ENCODE measurements around the gene MSX1. TPM values are rescaled to one million over a fixed set of nuclear protein-coding genes. Genes with fewer than 3 reads are reported as not detected.

The MSX1 gene
- total and polyA plus RNA-seq, 12 donors = 1.9 to 6.7 (median 4.0) TPM

GRCh38 chr4:4912155-4912554 lies 52.7 kb downstream of the MSX1 start:
- 40 to 46% methylated on average over 2 of the region's 2 CpGs for WGBS, 2 donors
- no peak overlapping the region for H3K4me3 ChIP-seq

DNA sequence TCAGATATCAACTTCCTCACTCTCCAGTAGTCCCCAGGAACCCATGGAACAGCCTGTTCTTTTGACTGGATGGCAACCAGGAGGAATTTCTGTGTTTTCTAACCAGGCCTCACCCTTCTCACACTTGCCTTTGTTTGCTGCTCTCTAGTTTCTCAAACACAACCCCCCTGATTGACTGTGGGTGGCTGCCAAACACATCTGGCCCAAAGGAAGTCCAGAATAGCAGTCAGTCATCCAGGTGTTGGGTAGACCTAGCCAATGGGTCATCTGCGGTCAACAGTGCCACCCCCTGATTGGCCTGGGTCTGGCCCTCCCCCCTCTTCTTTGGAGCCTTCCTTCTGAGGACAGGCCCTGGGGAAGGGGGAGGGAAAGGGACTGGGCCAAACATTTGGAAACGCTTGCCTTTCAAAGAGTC lies 53.7 kb downstream of the MSX1 start:
- Histone ChIP-seq H3K27me3 (peaks cover 0 to 23% (median 0%) of the 10 kb centered on the region in 7 donors), H3K4me3 (no peak overlapping the region), H3K4me1 (no peaks in the 10 kb centered on the region), H3K27ac (no peak overlapping the region), H3K9me3 (peaks cover 0 to 4% (median 0%) of the 10 kb centered on the region in 11 donors), H3K36me3 (no peaks in the 10 kb centered on the region)
- DNase-seq (no peak), ATAC-seq (peak in 3 of 8 donors; percentile 74 to 76 (median 75))
- TF ChIP-seq CTCF (IDR thresholded peaks at IDR 0.05) = no peak
- intact Hi-C loops (cut with DNase I) = no loop called here
- WGBS, 2 donors = 79 to 87% methylated on average over 2 of the region's 2 CpGs

More at GRCh38 chr4:4912155-4912554, 52.7 kb downstream of the MSX1 start:
- TF ChIP-seq CTCF (IDR thresholded peaks at IDR 0.05) = no peak
- intact Hi-C loops (cut with DNase I) = no loop called here
- peaks cover 0 to 29% (median 0%) of the 10 kb centered on the region in 7 donors for H3K27me3 ChIP-seq
- DNase-seq (no peak), ATAC-seq (no peak)
- no peaks in the 10 kb centered on the region for H3K36me3 ChIP-seq
- H3K27ac ChIP-seq = no peak overlapping the region
- no peaks in the 10 kb centered on the region for H3K4me1 ChIP-seq
- H3K9me3 ChIP-seq = peaks cover 0 to 4% (median 0%) of the 10 kb centered on the region in 11 donors

Other genes with a start within 250 kb of the MSX1 start
- gene CYTL1, start 159.8 kb downstream of the MSX1 start, total RNA-seq = under 1 TPM in 5 of 10 donors, not detected in 5; 0.24 to 0.95 (median 0.55) TPM
- under 1 TPM in 1 of 2 donors, not detected in 1; 0.20 TPM for gene CYTL1, start 159.8 kb downstream of the MSX1 start, polyA plus RNA-seq
- gene STK32B, start 191.8 kb downstream of the MSX1 start, total RNA-seq = under 1 TPM; 0.25 to 0.68 (median 0.40) TPM
- under 1 TPM; 0.12 to 0.29 TPM for gene STK32B, start 191.8 kb downstream of the MSX1 start, polyA plus RNA-seq